Hepatocyte (in vitro differentiated cells): ENCODE measurements around the gene MAP3K10.

Source experiments
- EZH2 ChIP-seq: fragments of 200-600 bp; sonication (generic); IDR thresholded peaks from 2 replicates; pipeline ENCODE4 v1.6.1; 2016; ENCODE audit warnings: antibody characterized with exemption, mild to moderate bottlenecking, borderline replicate concordance
- TF ChIP-seq, protein P1 (sequence below): fragments of 200-600 bp; sonication (generic); IDR thresholded peaks from 2 replicates; pipeline ENCODE4 v1.5.1; 2016; ENCODE audit warnings: antibody characterized with exemption, mild to moderate bottlenecking; ENCODE audit not compliant: poor library complexity

DNA sequence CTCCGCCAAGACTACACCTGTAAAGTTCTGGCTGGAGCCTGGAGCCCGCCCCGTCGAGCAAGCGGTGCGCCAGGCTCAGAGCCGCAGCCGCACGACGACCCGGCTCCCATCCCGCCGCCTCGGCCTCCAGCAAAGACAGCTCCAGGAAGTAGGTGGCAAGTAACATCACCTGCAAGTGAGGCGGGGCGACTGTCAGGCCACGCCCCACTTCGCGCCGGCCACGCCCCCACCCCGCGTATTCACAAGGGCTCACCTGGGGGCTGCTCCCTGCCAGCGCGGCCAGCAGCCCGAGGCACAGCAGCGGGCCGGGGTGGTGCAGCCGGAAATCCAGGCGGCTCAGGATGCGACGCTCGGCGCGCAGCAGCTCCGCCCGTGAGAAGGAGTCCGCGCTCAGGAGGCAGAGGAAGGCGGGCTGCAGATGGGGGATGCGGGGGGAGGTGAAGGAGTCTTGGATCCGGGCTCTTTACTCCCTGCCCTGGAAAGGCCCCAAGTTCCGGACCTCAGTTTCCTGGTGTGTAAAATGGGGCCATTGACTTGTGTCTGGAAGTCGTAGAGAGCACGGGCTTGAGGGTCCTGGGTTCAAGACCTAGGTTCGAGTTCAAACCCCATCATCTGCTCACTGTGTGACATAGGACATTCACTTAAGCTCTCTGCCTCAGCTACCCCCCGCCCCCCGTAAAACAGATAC lies 32.1 kb downstream of the MAP3K10 start:
- TF ChIP-seq, protein P1, sequence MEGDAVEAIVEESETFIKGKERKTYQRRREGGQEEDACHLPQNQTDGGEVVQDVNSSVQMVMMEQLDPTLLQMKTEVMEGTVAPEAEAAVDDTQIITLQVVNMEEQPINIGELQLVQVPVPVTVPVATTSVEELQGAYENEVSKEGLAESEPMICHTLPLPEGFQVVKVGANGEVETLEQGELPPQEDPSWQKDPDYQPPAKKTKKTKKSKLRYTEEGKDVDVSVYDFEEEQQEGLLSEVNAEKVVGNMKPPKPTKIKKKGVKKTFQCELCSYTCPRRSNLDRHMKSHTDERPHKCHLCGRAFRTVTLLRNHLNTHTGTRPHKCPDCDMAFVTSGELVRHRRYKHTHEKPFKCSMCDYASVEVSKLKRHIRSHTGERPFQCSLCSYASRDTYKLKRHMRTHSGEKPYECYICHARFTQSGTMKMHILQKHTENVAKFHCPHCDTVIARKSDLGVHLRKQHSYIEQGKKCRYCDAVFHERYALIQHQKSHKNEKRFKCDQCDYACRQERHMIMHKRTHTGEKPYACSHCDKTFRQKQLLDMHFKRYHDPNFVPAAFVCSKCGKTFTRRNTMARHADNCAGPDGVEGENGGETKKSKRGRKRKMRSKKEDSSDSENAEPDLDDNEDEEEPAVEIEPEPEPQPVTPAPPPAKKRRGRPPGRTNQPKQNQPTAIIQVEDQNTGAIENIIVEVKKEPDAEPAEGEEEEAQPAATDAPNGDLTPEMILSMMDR: no peak
- TF ChIP-seq EZH2: no peak
